ENCODE results near the gene TRIM39.

DNA sequence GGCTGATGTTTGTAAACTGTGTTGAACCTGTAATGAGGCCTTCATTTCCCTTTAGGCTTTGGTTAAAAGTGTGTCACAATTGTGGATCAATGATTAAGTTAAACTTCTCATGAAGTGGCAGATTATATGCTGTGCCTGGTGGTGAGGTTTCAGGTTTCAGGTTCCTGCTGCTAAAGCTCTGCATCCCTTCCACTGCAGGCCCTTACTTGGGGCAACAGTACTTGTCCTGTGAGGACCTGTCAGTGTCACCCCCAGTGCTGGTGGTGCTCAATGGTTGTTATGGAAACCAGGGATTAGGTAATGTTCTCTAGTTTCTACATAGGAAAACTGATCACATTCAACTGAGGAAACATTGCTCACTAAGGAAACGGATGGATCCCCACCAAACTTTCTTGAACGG lies 36.7 kb downstream of the TRIM39 start:
- TF ChIP-seq, protein P1, sequence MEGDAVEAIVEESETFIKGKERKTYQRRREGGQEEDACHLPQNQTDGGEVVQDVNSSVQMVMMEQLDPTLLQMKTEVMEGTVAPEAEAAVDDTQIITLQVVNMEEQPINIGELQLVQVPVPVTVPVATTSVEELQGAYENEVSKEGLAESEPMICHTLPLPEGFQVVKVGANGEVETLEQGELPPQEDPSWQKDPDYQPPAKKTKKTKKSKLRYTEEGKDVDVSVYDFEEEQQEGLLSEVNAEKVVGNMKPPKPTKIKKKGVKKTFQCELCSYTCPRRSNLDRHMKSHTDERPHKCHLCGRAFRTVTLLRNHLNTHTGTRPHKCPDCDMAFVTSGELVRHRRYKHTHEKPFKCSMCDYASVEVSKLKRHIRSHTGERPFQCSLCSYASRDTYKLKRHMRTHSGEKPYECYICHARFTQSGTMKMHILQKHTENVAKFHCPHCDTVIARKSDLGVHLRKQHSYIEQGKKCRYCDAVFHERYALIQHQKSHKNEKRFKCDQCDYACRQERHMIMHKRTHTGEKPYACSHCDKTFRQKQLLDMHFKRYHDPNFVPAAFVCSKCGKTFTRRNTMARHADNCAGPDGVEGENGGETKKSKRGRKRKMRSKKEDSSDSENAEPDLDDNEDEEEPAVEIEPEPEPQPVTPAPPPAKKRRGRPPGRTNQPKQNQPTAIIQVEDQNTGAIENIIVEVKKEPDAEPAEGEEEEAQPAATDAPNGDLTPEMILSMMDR (IDR thresholded peaks at IDR 0.05): no peak
- no peak for TF ChIP-seq POLR2A (IDR thresholded peaks at IDR 0.05)
